Pericardium fibroblast (primary cell): Measurements from ENCODE around the gene PDE10A. TPM values are rescaled to one million over a fixed set of nuclear protein-coding genes. Genes with fewer than 3 reads are reported as not detected.

Source experiments
- total RNA-seq: library from RNA; depleted of rRNA; stranded (reverse); fragments of >200 nt; gene quantifications from 2 replicates; pipeline ENCODE4 v1.2.3, GENCODE V29; 2015

The PDE10A gene
- 2.4 and 12.0 TPM in 2 replicates for total RNA-seq

DNA sequence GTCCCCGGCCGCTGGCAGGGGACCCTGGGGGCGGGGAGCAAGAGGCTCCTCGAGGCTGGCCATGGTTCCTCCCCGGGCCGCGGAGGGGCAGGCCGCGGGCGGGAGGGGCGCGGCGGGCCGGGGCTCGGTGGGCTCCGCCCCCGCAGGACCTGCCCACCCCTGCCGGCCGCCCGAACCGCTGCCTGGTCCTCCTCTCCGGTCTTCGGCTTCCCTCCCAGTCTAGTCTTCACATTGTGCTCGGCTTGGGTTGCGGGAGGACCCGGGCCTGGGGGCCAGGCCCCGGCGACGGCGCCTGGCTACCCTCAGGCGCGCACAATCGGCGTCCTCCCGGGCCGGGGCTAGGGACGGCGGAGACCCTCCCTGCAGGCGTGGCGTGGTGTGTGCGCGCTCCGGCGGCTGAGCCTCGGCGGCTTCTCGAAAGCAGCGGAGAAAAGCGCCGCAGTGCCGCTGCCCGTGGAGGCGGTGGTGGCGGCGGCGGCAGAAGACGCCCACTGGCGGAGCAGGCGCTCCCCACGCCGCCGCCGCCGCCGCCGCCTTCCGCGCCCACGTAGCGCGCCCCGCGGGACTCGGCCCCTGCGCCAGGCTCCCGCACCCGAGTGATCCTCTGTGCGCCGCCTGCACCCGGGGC is at the start of gene PDE10A:
TSS of gene PDE10A (minus strand) at position 493 of the 628 bp plus-strand sequence. CDS start at position 63, 430 bp downstream.

DNA sequence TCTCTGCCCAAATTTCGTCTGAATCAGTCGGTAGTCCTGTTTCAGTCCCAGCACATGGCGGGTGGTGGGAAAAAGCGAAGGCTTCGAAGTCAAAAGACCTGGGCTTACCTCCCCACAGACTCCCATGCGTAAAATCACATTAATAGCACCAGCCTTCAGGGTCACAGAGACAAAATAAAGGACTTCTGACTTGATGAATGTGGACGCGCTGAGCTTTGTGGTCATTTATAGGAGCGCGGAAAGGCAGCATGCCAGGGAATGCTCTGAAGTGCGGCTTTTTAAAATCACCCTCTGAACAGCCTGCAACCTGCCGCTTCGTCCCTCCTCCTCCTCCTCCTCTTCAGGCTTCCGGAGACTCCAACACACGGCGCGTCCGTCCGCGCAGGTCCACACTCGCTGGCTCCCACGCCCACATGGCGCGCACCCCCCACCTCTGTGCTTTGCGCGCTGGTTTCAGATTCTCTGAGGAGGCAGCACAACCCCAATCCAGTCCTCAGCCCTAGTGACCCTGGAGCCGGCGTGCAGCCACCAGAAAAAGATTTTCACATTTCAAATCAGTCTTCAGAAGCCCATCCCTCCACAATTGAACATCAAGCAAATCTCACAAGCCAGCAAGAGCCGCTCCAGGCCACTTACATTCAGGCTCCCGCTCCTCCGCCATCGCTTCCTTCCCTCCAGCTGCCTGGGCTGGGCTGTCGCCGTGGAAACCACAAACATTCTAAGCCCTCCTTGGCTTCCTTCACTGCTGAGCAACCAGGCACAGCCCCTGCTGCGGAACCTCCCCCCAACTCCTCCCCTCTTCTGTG is 353.9 kb downstream of the PDE10A start, which contains the start of gene C6orf118:
TSS of gene C6orf118 (minus strand) at position 680 of the 806 bp plus-strand sequence. CDS start at position 661, 19 bp downstream.

